Measurements from ENCODE around the gene SIM2.

SIM2 gene

GRCh38 chr21:36730291-36731281, 31.7 kb downstream of the SIM2 start:
- no peaks in the 10 kb centered on the region for H3K27me3 ChIP-seq (ENCODE audit: low read depth, low read length)

GRCh38 chr21:36732217-36732616, 33.3 kb downstream of the SIM2 start:
- Histone ChIP-seq H3K9me3 (ENCODE audit: insufficient read depth, low read length) (no peaks in the 10 kb centered on the region), H3K27ac (ENCODE audit: low read length) (no peak overlapping the region), H3K4me2 (ENCODE audit: low read length) (no peak overlapping the region), H3K79me2 (ENCODE audit: low read length) (no peaks in the 10 kb centered on the region), H2AFZ (ENCODE audit: low read depth, low read length) (no peak overlapping the region), H3K4me3 (ENCODE audit: low read length) (no peak overlapping the region), H3K4me1 (ENCODE audit: low read length) (no peaks in the 10 kb centered on the region), H3K27me3 (ENCODE audit: low read depth, low read length) (no peaks in the 10 kb centered on the region), H3K9ac (ENCODE audit: low read length) (no peak overlapping the region), H4K20me1 (ENCODE audit: insufficient read depth, low read length) (no peaks in the 10 kb centered on the region), H3K36me3 (replicated peaks; ENCODE audit: low read depth, low read length) (no peaks in the 10 kb centered on the region)
- no peak for TF ChIP-seq EZH2phosphoT487 (IDR thresholded peaks at IDR 0.05; ENCODE audit: low read depth)
- no peak for TF ChIP-seq CTCF (IDR thresholded peaks at IDR 0.05; ENCODE audit: low read depth, low read length)

More at GRCh38 chr21:36730291-36731281, 31.7 kb downstream of the SIM2 start:
- TF ChIP-seq EZH2phosphoT487 (IDR thresholded peaks at IDR 0.05; ENCODE audit: low read depth) (no peak), CTCF (IDR thresholded peaks at IDR 0.05; ENCODE audit: low read depth, low read length) (no peak)
- no peak overlapping the region for H2AFZ ChIP-seq (ENCODE audit: low read depth, low read length)
- H3K9ac ChIP-seq (ENCODE audit: low read length): no peak overlapping the region
- no peak overlapping the region for H3K27ac ChIP-seq (ENCODE audit: low read length)
- H3K36me3 ChIP-seq (replicated peaks; ENCODE audit: low read depth, low read length): no peaks in the 10 kb centered on the region
- H4K20me1 ChIP-seq (ENCODE audit: insufficient read depth, low read length): no peaks in the 10 kb centered on the region
- no peaks in the 10 kb centered on the region for H3K79me2 ChIP-seq (ENCODE audit: low read length)
- no peaks in the 10 kb centered on the region for H3K4me1 ChIP-seq (ENCODE audit: low read length)
- no peaks in the 10 kb centered on the region for H3K9me3 ChIP-seq (ENCODE audit: insufficient read depth, low read length)
- H3K4me3 ChIP-seq (ENCODE audit: low read length): no peak overlapping the region
- no peak overlapping the region for H3K4me2 ChIP-seq (ENCODE audit: low read length)

- Histone ChIP-seq H3K27me3 (ENCODE audit: low read depth, low read length) (no peaks in the 10 kb centered on the region), H3K9me3 (ENCODE audit: insufficient read depth, low read length) (no peaks in the 10 kb centered on the region), H3K4me2 (ENCODE audit: low read length) (no peak overlapping the region), H3K79me2 (ENCODE audit: low read length) (no peaks in the 10 kb centered on the region), H3K27ac (ENCODE audit: low read length) (no peak overlapping the region), H3K9ac (ENCODE audit: low read length) (no peak overlapping the region), H4K20me1 (ENCODE audit: insufficient read depth, low read length) (no peaks in the 10 kb centered on the region), H2AFZ (ENCODE audit: low read depth, low read length) (no peak overlapping the region), H3K36me3 (replicated peaks; ENCODE audit: low read depth, low read length) (no peaks in the 10 kb centered on the region), H3K4me1 (ENCODE audit: low read length) (no peaks in the 10 kb centered on the region), H3K4me3 (ENCODE audit: low read length) (no peak overlapping the region)
- TF ChIP-seq EZH2phosphoT487 (IDR thresholded peaks at IDR 0.05; ENCODE audit: low read depth) (no peak), CTCF (IDR thresholded peaks at IDR 0.05; ENCODE audit: low read depth, low read length) (no peak)
These were observed 33.8 kb downstream of the SIM2 start for GRCh38 chr21:36732761-36733160.

- no peaks in the 10 kb centered on the region for H3K79me2 ChIP-seq (ENCODE audit: low read length)
- H3K27me3 ChIP-seq (ENCODE audit: low read depth, low read length): no peaks in the 10 kb centered on the region
- no peaks in the 10 kb centered on the region for H3K9me3 ChIP-seq (ENCODE audit: insufficient read depth, low read length)
- H2AFZ ChIP-seq (ENCODE audit: low read depth, low read length): no peak overlapping the region
- no peak for TF ChIP-seq CTCF (IDR thresholded peaks at IDR 0.05; ENCODE audit: low read depth, low read length)
- TF ChIP-seq EZH2phosphoT487 (IDR thresholded peaks at IDR 0.05; ENCODE audit: low read depth): no peak
- H3K36me3 ChIP-seq (replicated peaks; ENCODE audit: low read depth, low read length): no peaks in the 10 kb centered on the region
- H3K9ac ChIP-seq (ENCODE audit: low read length): no peak overlapping the region
- no peak overlapping the region for H3K4me3 ChIP-seq (ENCODE audit: low read length)
- H4K20me1 ChIP-seq (ENCODE audit: insufficient read depth, low read length): no peaks in the 10 kb centered on the region
- H3K4me2 ChIP-seq (ENCODE audit: low read length): no peak overlapping the region
- H3K27ac ChIP-seq (ENCODE audit: low read length): no peak overlapping the region
- no peaks in the 10 kb centered on the region for H3K4me1 ChIP-seq (ENCODE audit: low read length)
These were observed 34.9 kb downstream of the SIM2 start for GRCh38 chr21:36733857-36734256.
